Pons (tissue), 1 donor: Measurements from ENCODE around the gene CNMD.
"Not testable (repeated sequence)": the region's sequence is repeated elsewhere in the genome, so short reads cannot be mapped to it uniquely, and the experiment has no call there.

ENCODE experiments used
- DNase-seq: peaks from one replicate; pipeline ENCODE4 v3.0.0-alpha.2; 2016; ENCODE audit warnings: low spot score

The CNMD gene

GRCh38 chr13:52686376-52686775 is 53.2 kb downstream of the CNMD start:
- DNase-seq, result no peak

DNA sequence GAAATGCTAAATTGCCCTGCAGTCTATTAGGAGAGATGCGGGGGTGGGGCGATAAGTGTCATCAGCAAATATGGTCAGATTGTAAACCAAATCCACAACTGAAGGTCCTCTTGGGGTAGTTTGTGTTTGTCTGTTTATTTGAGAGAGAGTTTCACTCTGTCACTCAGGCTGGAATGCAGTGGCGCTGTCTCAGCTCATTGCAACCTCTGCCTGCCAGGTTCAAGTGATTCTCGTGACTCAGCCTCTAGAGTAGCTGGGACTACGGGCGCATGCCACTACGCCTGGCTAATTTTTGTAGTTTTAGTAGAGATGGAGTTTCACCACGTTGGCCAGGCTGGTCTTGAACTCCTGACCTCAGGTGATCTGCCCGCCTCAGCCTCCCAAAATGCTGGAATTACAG is 53.8 kb downstream of the CNMD start:
- not testable (repeated sequence) for DNase-seq

GRCh38 chr13:52677823-52678222 is 61.8 kb downstream of the CNMD start:
- DNase-seq, result no peak

- DNase-seq, result no peak
These were observed 66.2 kb downstream of the CNMD start for GRCh38 chr13:52673465-52673864.

DNA sequence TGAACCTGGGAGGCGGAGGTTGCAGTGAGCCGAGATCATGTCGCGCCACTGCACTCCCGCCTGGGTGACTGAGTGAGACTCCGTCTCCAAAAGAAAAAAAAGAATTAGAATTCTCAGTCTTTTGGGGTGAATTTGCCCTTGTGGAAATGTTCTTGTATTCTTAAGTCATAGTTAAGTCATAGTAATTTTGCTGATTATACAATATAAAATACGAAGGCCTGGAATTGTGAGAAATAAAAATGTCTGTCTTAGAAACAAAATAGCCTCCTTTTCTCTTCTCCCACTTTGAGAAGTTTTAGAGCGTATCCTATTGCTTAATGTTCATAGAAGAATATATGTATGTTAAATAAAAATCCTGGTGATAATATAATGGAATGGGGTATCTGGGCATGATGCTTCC is 68.9 kb downstream of the CNMD start:
- DNase-seq, result no peak

- no peak for DNase-seq
These were observed 69.9 kb downstream of the CNMD start for GRCh38 chr13:52669677-52670076.

DNA sequence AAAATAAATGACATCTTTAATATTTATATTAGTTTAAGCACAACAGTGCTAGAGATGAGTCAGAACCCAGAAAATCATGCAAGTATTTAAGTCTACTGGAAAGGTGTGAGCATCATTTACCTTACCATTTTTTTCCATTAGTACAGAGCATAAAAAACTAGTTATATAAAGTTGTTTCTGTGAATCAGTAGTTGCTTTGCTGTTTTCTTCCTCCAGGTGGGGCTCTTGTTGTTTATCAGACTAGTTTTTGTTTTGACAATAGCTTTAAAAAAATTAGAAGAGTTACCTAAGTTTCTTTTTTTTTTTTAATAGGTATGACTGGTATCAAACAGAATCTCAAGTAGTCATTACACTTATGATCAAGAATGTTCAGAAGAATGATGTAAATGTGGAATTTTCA is 74.3 kb downstream of the CNMD start:
- DNase-seq, result peak; percentile 30

- no peak for DNase-seq
These were observed 75.3 kb downstream of the CNMD start for GRCh38 chr13:52664272-52664671.

- DNase-seq, result no peak
These were observed 80.3 kb downstream of the CNMD start for GRCh38 chr13:52659340-52659739.
